Motor neuron (in vitro differentiated cells): ENCODE measurements around the gene COL27A1. TPM values are rescaled to one million over a fixed set of nuclear protein-coding genes. Genes with fewer than 3 reads are reported as not detected.

Experiments
- ATAC-seq, 8 experiments: fragments of 200-7000 bp; cut with Tn5 transposase; replicated peaks in 6 of 8; 2 replicates each; pipeline ENCODE4 v1.8.0; 2021; ENCODE audit warnings: mild to moderate bottlenecking in 8 of 8, moderate library complexity in 8 of 8
- H3K27ac ChIP-seq, 2 donors: fragments of 250-450 bp; sonication (Bioruptor Pico); 2 replicates each; pipeline ENCODE4 v1.9.0; 2021; ENCODE audit warnings: antibody characterized with exemption in 2 of 2, mild to moderate bottlenecking in 2 of 2, moderate library complexity in 1 of 2
- H3K4me1 ChIP-seq, 2 donors: fragments of 250-450 bp; sonication (Bioruptor Pico); replicated peaks in 1 of 2; 2 replicates each; pipeline ENCODE4 v1.6.1; 2021; ENCODE audit warnings: antibody characterized with exemption in 2 of 2, mild to moderate bottlenecking in 2 of 2, moderate library complexity in 1 of 2
- H3K4me3 ChIP-seq, 5 donors: fragments of 250-450 bp; sonication (Bioruptor Pico); 2 replicates each; pipeline ENCODE4 v1.9.0; 2021; ENCODE audit warnings: antibody characterized with exemption in 5 of 5, mild to moderate bottlenecking in 5 of 5, moderate library complexity in 4 of 5
- WGBS, 10 experiments: fragments of 450-650 bp; shearing (Covaris generic); methylation state at CpG; one replicate each; pipeline ENCODE4 v1.0.0; 2022; 5-methylcytosine and 5-hydroxymethylcytosine counted together
- in situ Hi-C, 9 experiments: fragments of 400-800 bp; cut with MboI; loops; one replicate each; pipeline ENCODE4 v1.15.0; 2021; ENCODE audit warnings: low sequenced_read_pairs in 9 of 9, low pct_unique_long_range_greater_than_20kb in 2 of 9; ENCODE audit not compliant: unreplicated experiment in 9 of 9
- total RNA-seq, 8 experiments: library from RNA; unstranded; fragments of 300-600 nt; gene quantifications; 2 replicates each; pipeline versions ENCODE4 v1.2.3 to v1.2.4, GENCODE V29; 2022

Gene COL27A1
- total RNA-seq, 8 experiments from 2014 or later = 0.54 to 40.3 (median 4.2) TPM

DNA sequence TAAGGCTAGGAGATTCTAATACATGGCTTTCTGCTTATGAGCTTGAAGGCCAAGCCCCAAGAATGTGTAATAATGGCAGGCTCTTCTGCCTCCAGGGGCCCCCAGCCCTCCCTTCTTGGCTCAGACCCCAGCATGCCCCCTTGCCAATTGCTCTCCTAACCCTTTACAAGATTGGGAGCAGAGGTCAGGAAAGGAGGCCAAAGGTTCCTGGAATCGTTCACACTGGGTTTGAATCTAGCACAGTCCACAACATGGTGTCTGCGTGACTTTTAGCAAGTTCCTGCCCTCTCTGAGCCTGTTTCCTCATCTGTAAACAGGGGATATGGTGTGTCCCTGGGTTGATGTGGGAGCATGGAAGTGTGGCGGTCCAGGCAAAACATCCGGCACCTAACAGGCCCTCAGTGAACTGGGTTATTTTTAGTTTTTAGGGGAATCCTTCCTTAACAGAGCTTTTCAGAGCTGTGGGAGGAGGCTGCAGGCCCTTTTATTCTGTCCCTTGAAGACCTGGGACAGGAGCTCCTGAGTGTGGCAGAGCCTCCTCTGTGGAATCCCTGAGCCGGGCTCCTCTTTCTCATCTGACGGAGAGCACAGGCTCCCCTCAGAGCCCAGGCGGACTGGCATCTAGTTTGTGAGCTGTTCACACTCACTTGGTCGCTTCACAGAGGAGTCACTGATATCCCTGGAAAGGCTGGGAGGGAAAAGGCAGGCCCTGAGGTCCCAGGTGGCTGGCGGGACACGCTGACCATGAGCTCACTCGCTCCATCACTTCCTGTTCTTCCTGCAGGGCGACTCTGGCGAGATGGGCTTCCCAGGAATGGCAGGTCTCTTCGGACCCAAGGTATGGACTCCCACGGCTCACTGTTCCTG lies 144.2 kb downstream of the COL27A1 start:
- no peak for ATAC-seq
- Histone ChIP-seq H3K4me3 (no peak overlapping the region), H3K27ac (no peak overlapping the region), H3K4me1 (peaks cover 3 to 4% of the 10 kb centered on the region in 2 donors)
- WGBS, 10 experiments = 80 to 100% (median 92%) methylated on average over 1 to 8 of the region's 15 CpGs; no CpG with 5 or more reads in 2 of the 10 experiments
- in situ Hi-C loops = loop anchor here in 8 of 9 experiments (10.0 to 25.0 kb wide), 5 partner anchors 187 to 612 kb away; partner anchors contain the start of genes AMBP (in 3 of the 8) and KIF12 (in 3 of the 8)

GRCh38 chr9:114300153-114300845 lies 145.0 kb downstream of the COL27A1 start:
- Histone ChIP-seq H3K4me1 (peaks cover 6 to 10% of the 10 kb centered on the region in 2 donors), H3K4me3 (no peak overlapping the region), H3K27ac (no peak overlapping the region)
- ATAC-seq = no peak
- in situ Hi-C loops = no loop called here
- 100% methylated on average over 1 of the region's 4 CpGs; no CpG with 5 or more reads in 9 of the 10 experiments for WGBS, 10 experiments

GRCh38 chr9:114300846-114301797 lies 145.8 kb downstream of the COL27A1 start:
- no peak overlapping the region for H3K4me3 ChIP-seq
- in situ Hi-C loops = no loop called here
- ATAC-seq = no peak
- WGBS, 10 experiments = 80% methylated on average over 1 to 2 of the region's 31 CpGs; no CpG with 5 or more reads in 8 of the 10 experiments
- H3K4me1 ChIP-seq = peaks cover 14 to 17% of the 10 kb centered on the region in 2 donors
- H3K27ac ChIP-seq = no peak overlapping the region

- in situ Hi-C loops = no loop called here
- ATAC-seq = no peak
- Histone ChIP-seq H3K4me3 (no peak overlapping the region), H3K4me1 (peaks cover 14 to 19% of the 10 kb centered on the region in 2 donors), H3K27ac (no peak overlapping the region)
- WGBS, 10 experiments = 80 to 97% (median 84%) methylated on average over 1 to 8 of the region's 15 CpGs; no CpG with 5 or more reads in 4 of the 10 experiments
Observed at GRCh38 chr9:114301798-114302565, 146.6 kb downstream of the COL27A1 start.

DNA sequence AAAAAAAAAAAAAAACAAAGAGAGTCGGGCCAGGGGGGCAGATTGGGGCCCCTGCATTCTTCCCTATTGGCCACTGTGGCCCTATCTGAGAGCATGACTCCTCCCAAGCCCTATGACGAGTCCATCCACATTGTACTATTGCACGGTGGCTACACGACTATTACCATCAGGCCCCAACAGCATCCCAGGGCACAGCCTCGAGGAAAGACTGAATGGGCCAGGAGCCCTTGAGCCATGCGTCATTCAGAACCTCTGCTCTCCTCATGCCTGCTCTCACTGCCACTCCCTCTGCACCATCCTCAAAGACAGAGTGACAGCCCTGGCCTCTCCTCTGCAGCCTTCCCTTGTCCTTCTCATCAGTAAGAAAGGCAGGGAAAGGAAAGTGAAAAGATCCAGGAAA lies 147.4 kb downstream of the COL27A1 start:
- peak in 7 of 8 experiments; percentile 23 to 60 (median 48) for ATAC-seq
- WGBS, 10 experiments = 0 to 67% (median 48%) methylated on average over 1 to 5 of the region's 6 CpGs; no CpG with 5 or more reads in 3 of the 10 experiments

GRCh38 chr9:114303571-114303970 lies 148.2 kb downstream of the COL27A1 start:
- no peak overlapping the region for H3K27ac ChIP-seq
- no peak overlapping the region for H3K4me3 ChIP-seq
- peaks cover 14 to 19% of the 10 kb centered on the region in 2 donors for H3K4me1 ChIP-seq
- WGBS, 10 experiments = 70 to 100% (median 88%) methylated on average over 1 to 5 of the region's 5 CpGs; no CpG with 5 or more reads in 2 of the 10 experiments
- no peak for ATAC-seq
- in situ Hi-C loops = no loop called here

More for the DNA sequence above, 147.4 kb downstream of the COL27A1 start:
- Histone ChIP-seq H3K27ac (no peak overlapping the region), H3K4me3 (no peak overlapping the region), H3K4me1 (peaks cover 14 to 19% of the 10 kb centered on the region in 2 donors)
- in situ Hi-C loops = no loop called here

DNA sequence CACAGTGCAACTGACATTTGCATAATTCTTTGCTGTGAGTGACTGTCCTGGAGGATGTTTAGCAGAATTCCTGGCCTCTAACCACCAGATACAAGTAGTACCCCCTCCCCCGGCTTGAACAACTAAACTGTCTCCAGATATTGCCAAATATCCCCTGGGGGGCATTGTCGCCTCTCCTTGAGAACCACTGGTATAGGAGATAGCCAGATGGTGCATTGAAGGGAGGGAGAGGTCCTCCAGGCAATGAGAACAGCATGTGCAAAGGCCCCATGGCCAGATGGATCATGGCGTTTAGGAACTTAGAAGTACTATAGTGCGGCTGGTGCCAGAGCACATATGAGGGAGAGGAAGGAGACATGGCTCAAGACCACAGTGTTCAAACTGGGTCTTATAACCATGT lies 148.6 kb downstream of the COL27A1 start:
- no peak for ATAC-seq

GRCh38 chr9:114304416-114305188 lies 149.3 kb downstream of the COL27A1 start:
- H3K4me3 ChIP-seq = no peak overlapping the region
- in situ Hi-C loops = no loop called here
- H3K4me1 ChIP-seq = peaks cover 14 to 19% of the 10 kb centered on the region in 2 donors
- 80 to 100% (median 90%) methylated on average over 1 to 6 of the region's 10 CpGs; no CpG with 5 or more reads in 4 of the 10 experiments for WGBS, 10 experiments
- no peak for ATAC-seq
- H3K27ac ChIP-seq = peak overlapping the region; percentile 27 to 44

More for the DNA sequence above, 148.6 kb downstream of the COL27A1 start:
- Histone ChIP-seq H3K4me1 (peaks cover 14 to 19% of the 10 kb centered on the region in 2 donors), H3K4me3 (no peak overlapping the region), H3K27ac (no peak overlapping the region)
- 67 to 100% (median 98%) methylated on average over 1 to 4 of the region's 4 CpGs; no CpG with 5 or more reads in 2 of the 10 experiments for WGBS, 10 experiments
- in situ Hi-C loops = no loop called here

DNA sequence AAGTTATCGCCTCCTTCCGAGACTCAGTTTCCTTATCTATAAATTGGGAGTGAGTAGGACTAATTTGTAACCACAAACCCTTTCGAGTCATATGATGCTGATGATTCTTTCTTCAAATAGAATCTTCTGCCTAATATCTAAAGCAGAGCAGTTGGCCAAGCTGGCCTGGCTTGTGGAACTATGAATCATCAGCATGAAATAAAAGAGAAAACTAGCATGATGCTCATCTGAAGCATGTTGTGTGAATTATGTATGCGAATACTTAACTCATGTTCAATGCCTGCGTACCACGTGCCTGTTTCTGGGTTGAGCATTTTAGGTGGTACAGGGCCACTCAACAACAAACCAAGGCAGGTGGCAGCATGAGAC lies 152.5 kb downstream of the COL27A1 start:
- Histone ChIP-seq H3K4me3 (no peak overlapping the region), H3K4me1 (peaks cover 11 to 16% of the 10 kb centered on the region in 2 donors), H3K27ac (no peak overlapping the region)
- WGBS, 10 experiments = 30 to 100% (median 85%) methylated on average over 1 to 6 of the region's 6 CpGs
- in situ Hi-C loops = no loop called here
- ATAC-seq = peak in 5 of 8 experiments; percentile 5 to 83 (median 69)

GRCh38 chr9:114308361-114308950 lies 153.1 kb downstream of the COL27A1 start:
- no peak overlapping the region for H3K27ac ChIP-seq
- ATAC-seq = no peak
- peaks cover 11 to 15% of the 10 kb centered on the region in 2 donors for H3K4me1 ChIP-seq
- 80 to 100% (median 95%) methylated on average over 1 to 4 of the region's 13 CpGs; no CpG with 5 or more reads in 2 of the 10 experiments for WGBS, 10 experiments
- in situ Hi-C loops = no loop called here
- H3K4me3 ChIP-seq = no peak overlapping the region

- Histone ChIP-seq H3K4me1 (peaks cover 11 to 15% of the 10 kb centered on the region in 2 donors), H3K4me3 (no peak overlapping the region), H3K27ac (no peak overlapping the region)
- WGBS, 10 experiments = 84 to 100% (median 96%) methylated on average over 2 to 5 of the region's 13 CpGs; no CpG with 5 or more reads in 6 of the 10 experiments
- in situ Hi-C loops = no loop called here
- ATAC-seq = no peak
Observed at GRCh38 chr9:114309096-114309495, 153.8 kb downstream of the COL27A1 start.
